Spleen (tissue), 7 donors: ENCODE results near the gene C6orf62.

Experiments
- CTCF ChIP-seq, 11 experiments: fragments of 200-600 bp in 7 of 11; fragments of 450-650 bp in 4 of 11; sonication (generic) in 4 of 11; IDR thresholded peaks in 8 of 11; conservative IDR thresholded peaks in 3 of 11; 1 replicate in 7 of 11; 2 replicates in 4 of 11; pipeline versions ENCODE4 v1.4.0 to v1.8.0; 2016 to 2021; ENCODE audit warnings: antibody characterized with exemption in 11 of 11, inconsistent platforms in 4 of 11, mild to moderate bottlenecking in 1 of 11
- POLR2AphosphoS5 ChIP-seq, 3 donors: sonication (generic); formaldehyde crosslinking; IDR thresholded peaks; one replicate each; pipeline ENCODE4 v1.5.1; 2017; ENCODE audit warnings: antibody characterized with exemption in 3 of 3
- donor health status: DM: no; HTN: no; CAD: no; lungs with moderate emphysema.
- donor health status: DM: no; HTN: no; CAD: no.
- donor health status: DM: no; HTN: no; CAD: no.

DNA sequence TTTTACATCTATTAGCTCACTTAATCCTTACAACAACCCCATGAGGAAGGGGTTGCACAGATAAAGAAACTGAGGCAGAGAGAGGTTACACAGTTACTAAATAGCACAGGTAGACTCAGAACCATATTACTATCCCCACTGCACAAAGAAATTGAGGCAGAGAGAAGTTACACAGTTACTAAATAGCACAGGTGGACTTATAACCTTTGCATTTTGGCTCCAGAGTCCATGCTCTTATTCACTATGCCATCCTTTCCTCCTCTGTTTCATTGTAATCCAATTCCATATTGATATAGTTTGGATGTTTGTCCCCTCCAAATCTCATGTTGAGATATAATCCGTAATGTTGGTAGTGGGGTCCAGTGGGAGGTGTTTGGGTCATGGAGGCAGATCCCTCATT, 55.8 kb downstream of the C6orf62 start:
- TF ChIP-seq CTCF (IDR thresholded peaks at IDR 0.05 in 8 of 11, conservative IDR thresholded peaks at IDR 0.05 in 3 of 11) (no peak), POLR2AphosphoS5 (IDR thresholded peaks at IDR 0.05) (no peak)
